GM21515 (cell line): ENCODE data around the gene GFI1B.
"Not testable (repeated sequence)": the region's sequence is repeated elsewhere in the genome, so short reads cannot be mapped to it uniquely, and the experiment has no call there.

ENCODE experiments used
- ATAC-seq: cut with Tn5 transposase; IDR thresholded peaks from one replicate; pipeline ENCODE4 v1.9.1; 2021; ENCODE audit not compliant: unreplicated experiment

The GFI1B gene

DNA sequence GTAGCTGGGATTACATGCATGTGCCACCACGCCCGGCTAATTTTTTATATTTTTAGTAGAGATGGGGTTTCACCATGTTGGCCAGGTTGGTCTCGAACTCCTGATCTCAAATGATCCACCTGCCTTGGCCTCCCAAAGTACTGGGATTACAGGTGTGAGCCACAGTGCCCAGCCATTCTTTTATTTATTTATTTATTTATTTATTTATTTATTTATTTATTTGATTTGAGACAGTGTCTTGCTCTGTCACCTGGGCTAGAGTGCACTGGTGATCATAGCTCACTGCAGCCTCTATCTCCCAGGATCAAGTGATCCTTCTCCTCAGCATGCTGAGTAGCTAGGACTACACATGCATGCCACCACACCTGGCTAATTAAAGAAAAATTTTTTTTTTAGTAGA, 10.6 kb upstream of the GFI1B start:
- not testable (repeated sequence) for ATAC-seq

DNA sequence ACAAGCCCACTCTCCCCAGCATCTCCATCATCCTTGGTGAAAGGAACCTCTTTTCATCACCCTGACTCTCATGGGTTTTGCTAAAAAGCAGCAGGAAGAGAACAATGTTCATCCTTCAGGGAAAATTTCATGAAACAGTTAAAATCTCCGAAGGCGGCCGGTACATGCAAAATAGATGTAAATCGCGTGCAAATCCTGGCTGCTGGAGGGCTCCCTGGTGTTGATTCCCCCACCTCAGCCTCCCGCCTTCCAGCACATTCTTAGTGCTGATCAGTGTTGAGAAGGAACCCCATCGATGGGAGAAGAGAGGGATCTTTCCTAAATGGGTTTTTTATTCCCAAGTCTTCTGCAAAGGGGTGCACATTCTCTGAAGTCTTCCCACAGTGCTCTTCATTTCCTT, 8.7 kb upstream of the GFI1B start:
- no peak for ATAC-seq

DNA sequence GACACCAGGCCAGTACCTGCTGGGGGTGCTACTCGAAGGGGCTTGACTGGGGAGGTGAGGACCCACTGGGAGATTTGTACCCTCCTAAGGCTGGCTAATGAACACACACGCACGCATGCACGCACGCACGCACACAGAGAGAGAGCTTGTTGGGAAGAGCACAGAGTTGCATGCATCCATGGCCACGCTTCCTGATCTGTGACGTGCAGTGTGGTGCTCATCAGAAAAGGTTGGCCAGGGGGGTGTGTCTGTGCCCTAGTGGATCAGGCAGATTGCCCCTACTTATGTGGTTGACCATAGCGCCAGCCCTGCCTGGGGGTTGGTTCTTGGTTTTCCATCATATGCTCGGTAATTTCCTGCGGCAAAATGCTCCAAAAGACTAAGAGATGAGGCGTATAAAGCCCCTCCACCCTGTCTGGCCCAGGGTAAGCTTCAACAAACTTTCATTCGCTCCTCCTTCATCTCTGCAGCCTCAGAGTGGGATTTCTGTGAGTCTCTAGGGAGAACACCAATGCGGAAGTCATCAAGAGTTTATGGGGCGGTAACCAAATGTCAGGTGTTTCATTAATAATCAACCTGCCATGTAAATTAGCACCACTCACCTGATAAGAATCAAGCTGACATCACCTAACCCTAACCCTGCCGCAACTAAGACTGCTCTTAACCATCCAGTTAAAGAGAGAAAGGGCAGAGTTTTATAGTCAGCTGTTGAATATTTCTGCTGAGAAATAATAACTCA, 8.0 kb upstream of the GFI1B start:
- ATAC-seq = no peak

DNA sequence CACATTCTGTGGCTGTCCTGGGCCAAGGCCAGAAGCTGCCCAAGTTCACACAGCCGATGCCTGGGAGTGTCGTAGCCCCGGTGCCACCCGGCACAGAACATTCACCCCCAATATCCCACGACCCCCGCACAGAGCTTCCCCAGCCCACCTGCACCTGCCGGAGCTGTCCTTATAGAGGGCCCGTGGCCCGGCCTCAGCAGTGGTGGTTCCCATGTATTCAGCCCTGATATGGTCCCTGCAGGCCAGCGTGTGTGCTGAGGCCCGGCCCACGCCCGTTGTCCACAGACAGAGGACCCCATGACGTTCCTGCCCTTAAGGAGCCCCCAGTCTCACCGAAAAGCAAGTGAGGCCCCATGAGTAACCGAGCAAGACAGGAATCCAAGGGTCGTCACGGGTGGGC, 5.3 kb upstream of the GFI1B start:
- no peak for ATAC-seq

DNA sequence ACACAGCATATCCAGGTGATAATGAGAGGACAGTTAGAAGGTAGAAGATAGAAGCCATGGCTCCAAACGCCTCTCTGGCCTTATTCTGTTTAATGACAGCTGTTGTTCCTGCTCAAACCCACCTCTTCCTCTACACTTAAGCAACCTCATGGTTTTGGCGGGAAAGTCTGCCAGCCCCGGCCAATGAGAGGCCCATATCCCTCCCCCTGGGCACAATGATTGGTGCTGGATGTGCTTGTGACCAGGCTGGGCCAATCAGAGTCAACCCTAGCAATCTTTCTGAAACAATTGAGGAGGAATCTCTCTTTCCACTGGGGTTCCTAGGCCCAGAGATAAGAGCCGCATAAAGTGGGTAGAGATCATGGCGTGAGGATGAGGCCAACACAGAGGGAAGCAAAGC, 4.8 kb upstream of the GFI1B start:
- ATAC-seq = no peak

DNA sequence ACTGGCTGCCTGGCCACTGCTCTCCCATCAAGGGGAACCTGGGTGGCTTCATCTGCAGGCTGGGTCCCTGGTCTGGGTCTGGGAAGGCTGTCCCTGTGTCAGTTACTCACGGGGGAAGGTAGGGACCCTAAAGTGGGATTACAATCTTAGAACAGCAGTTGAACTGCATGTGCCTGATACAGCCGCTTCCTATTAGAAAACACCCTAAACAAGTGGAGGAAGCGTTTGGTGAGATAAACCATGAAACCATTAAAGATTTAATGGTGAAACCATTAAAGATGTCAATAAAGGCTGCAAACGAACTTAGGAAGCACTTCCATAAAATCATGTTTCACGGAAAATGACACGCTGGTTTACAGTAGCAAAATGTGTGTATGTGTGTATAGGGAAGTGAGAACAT, 2.5 kb upstream of the GFI1B start:
- no peak for ATAC-seq

DNA sequence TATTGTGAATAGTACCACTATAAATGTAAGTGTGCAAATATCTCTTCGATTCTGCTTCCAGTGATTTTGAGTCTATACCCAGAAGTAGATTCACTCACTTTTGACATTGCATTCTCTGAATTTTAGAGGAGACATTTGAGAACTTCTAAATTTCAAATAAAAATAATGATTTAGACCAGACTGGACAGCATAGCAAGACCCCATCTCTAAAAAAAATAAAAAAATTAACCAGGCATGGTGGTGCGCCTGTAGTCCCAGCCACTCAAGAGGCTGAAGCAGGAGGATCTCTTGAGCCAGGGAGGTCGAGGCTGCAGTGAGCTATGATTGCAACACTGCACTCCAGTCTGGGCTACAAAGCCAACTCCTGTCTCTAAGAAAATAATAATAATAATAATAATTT, 1.9 kb upstream of the GFI1B start:
- no peak for ATAC-seq

DNA sequence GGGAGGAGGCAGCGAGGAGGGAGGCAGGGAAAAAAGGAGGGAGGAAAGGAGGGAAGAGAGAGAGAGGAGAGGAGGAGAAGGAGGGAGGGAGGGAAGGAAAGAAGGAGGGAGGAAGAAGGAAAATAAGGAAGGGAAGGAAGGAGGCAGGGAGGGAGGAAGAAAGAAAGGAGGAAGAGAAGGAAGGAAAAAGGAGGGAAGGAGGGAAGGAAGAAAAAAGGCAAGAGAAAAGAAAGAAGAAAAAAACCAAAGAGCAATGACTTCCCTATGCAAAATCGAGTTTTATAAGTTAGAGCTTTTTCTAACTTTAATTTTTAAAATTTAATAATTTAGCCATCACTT, 413 bp upstream of the GFI1B start:
- ATAC-seq = no peak

DNA sequence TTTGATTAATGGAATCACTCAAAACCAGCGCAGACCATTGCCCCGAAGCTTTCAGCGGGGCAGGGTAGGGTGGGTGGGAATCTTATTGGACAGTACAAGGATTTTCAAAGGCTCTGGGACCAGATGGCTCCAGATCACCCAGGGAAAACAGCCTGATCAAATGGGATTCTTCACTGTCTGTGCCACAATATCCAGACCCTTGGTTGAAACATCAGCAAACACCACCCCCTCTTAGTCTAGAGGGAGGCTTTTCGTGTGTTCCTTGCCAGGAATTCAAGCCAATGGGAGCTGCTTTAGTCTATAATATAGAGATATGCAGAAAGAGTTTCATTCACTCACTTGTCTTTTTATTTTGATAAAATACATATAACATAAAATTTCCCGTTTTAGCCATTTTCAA, 1.7 kb downstream of the GFI1B start:
- no peak for ATAC-seq

DNA sequence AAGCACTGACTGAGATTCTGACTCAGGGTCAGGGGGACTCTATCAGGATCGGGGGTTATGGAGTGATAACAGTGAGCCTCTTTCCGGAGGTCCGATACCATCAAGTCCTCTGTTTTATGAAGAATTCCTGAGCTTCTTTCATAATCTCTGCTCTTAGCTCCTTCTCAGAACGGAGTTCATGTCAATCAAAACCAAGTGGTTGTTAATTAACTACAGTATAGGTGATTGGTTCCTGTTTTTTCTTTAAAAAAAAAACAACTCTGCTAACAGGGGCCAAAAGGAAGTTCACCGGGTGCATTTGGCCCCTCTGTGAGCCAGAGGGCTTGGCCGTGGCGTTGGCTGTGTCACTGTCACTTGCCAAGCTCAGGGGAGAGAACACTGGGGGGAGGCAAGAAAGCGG, 4.0 kb downstream of the GFI1B start:
- no peak for ATAC-seq

DNA sequence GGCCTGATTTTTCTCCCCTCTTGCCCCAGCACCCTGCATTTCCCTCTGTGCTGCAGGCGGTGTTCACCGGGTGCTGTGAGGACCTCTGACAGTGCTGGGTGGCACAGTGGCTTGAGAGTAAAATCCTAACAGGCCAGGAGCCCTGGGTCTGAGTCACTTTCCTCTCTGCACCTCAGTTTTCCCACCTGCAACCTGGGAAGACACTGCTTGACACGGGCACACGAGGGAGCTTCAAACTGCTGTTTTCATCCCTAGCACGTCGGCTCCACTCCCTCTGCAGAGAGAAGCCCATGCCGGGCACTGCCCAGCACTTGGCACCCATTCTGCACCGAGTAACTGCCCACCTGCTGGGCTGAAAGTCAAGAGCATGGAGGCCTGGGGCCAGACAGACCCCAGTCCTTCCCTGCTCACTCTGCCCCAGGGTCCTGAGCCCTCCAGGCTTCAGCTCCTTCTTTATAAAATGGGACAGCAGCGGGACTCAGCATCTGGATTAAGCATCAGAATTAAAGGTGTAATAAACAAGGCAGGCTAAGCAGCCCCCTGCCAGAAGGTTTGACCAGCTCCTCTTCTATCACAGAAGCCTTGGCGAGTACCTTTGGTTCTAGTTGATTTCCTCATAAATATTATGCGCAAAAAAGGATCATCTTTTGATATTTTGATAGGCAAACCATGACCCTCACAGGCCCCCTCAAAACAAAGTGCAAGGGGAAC, 5.2 kb downstream of the GFI1B start:
- no peak for ATAC-seq

DNA sequence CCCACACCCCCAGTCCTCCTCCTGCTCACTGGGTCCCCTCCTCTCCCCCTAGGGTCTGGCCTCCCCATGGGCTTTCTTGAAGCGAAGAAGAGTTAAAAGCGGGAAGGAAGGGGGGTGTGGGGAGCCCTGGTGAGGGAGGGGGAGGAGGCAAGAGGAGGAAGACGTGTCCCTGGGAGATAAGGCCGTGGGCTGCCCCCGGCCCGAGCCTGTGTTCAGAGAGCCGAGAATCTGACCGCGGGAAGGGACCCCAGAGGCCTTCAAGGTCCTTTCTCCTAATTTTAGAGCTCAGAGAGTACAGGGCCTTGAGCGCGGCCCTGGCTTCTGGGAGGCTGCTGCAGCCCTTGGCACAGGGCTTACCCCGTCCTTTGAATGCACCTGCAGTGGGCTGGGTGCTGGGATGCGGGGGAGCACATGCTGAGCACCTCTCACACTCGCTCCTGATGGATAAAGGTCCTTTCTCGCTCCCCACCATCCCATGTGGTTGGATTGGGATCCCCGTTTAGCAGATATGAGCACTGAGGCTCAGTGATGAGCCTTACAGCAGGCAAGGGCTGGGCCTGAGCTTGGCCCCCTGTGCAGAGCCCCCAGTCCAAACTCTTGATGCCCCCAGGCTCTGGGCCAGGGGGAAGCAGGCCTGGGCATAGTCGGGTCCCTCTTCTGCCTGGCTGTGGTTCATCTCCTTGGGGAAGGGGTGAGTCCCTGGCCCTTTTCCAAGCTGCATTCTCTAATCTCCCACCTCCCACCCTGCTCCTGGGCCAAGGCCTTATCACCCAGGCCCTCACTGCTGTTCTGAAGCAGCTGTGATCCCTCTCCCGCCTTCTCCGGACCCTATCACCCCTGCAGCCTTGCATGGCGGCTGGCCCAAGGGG, 5.9 kb downstream of the GFI1B start:
- no peak for ATAC-seq

DNA sequence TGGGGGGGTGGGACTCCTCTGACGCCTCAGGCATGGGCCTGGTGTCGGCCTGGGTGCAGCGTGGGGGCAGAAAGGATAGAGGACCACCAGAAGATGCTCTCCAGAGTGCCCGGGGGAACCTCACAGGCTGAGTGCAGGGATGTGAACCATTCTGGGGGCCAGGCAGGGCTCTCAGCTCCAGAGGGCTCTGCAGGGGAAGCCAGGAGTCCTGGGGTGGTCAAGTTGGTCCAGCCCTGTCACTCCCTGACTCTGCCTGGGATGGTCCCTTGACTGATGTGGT, 6.5 kb downstream of the GFI1B start:
- ATAC-seq = no peak

DNA sequence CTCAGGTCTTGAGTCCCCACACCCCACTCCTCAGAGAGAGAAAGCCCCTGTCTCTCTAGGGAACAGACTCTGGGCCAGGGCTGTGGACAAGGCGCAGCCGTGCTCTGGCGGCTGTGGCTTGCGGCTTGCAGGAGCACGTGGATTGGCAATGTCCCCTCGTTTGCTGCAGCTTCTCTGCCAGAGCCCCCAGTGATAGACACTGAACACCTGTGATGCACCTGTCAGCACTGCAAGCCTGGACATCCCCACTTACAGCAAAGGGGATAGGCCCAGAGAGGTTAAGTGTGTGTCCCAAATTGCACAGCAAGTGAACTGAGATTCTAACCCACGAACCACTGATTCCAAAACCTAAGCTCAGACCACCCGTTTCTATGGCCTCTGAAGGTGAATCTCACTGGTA, 7.0 kb downstream of the GFI1B start:
- no peak for ATAC-seq

DNA sequence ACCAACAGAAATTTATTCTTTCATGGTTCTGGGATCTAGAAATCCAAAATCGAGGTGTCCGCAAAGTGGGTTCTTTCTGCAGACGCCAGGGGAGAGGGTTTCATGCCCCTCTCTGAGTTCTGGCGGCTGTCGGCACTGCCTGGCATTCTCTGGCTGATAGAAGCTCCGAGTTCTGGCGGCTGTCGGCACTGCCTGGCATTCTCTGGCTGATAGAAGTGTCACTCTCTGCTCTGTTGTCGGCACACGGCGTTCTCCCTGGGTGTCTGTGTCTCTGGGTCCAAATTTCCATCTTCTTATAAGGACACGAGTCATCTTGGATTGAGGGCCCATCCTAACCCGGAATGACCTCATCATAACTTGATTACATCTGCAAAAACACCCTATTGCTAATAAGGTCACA, 7.6 kb downstream of the GFI1B start:
- ATAC-seq = no peak

DNA sequence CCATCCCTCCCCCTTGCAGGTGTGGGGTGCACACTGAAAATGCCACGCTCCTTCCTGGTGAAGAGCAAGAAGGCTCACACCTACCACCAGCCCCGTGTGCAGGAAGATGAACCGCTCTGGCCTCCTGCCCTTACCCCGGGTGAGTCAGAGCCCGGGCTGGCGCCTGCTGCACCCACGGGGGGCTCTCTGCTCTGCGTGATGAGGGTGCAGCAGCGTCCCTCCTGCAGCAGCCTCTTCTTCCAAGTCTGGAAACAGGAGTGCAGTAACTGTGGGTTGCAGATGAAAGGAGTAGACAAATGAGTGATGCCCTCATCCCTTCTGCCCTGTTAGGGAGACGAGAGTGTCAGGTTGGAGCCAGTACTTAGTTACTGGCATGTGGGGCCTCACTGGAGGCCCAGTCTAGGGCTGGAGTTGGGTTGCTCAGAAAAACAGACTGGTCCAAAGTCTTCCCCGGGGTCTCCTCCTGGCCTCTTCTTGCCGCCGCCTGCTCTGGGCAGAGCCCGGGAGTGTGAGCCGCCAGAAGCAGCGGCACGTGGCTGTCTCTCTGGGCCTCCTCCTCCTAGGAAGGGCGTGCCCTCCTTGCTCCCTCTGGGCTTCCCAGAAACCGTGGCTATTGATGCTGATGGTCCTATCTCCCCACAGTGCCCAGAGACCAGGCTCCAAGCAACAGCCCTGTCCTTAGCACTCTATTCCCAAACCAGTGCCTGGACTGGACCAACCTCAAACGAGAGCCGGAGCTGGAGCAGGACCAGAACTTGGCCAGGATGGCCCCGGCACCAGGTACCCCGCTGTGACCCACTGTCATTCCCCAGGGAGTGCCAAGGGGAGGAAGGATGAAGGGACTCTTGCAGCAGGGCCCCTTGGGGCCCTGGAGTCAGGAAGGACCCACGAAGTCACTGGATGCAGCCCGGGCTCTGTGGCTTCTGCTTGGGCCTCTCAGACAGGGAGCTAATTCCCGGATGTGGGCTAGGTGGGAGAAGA, 8.4 kb downstream of the GFI1B start:
- ATAC-seq = no peak

DNA sequence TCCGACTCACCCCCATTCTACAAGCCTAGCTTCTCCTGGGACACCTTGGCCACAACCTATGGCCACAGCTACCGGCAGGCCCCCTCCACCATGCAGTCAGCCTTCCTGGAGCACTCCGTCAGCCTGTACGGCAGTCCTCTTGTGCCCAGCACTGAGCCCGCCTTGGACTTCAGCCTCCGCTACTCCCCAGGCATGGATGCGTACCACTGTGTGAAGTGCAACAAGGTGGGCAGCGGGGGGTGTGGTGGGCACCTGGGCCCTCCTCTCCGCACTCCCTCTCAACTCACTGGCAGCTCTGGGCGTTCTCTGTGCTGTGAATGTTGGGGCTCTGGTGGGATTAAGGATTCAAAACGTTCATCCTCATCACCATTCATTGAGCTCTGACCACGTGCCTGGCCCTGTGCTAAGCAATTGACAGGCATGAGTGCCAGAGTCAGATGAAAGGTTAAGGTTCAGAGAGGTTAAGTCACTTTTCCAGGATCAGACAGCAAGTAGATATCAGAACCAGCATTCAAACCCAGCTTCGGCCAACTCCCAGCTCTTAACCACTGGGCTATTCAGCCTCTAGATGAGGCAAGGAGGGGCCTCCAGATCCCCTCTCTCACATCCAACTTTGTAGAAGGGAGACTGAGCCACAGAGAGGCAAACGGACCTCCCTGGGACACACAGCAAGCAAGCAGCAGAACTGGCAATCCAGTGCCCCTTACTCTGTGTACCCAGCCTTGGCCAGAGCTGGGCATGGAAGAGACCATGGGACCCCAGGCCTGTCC, 9.9 kb downstream of the GFI1B start:
- no peak for ATAC-seq

DNA sequence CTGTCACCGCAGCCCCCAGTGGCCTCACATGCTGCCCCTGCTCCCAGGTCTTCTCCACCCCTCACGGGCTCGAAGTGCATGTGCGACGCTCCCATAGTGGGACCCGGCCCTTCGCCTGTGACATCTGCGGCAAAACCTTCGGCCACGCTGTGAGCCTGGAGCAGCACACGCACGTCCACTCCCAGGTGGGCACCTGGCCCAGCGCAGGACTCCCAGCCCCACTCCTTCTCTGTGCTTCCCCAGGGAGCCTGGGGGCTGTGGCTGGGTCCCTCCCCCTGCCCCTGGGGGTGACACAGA, 10.5 kb downstream of the GFI1B start:
- no peak for ATAC-seq

DNA sequence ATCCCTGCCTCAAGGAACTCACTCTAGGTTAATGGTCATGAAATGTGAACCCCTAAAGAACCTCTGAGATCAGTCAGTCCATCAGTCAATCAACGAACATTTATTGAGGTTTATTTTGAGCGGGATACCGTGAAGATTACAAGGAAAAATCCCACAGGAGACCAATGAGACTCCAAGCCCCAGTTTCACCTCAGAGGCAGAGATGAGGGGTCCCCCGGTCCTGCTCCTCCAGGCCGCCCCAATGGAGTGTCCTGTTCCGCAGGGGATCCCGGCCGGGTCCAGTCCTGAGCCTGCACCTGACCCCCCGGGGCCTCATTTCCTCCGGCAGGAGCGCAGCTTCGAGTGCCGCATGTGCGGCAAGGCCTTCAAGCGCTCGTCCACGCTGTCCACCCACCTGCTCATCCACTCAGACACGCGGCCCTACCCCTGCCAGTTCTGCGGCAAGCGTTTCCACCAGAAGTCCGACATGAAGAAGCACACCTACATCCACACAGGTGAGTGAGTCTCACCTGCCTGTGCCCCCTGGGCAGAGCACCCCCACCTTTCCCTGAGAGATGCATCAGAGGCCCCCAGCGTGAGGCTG, 11.0 kb downstream of the GFI1B start:
- ATAC-seq = no peak

DNA sequence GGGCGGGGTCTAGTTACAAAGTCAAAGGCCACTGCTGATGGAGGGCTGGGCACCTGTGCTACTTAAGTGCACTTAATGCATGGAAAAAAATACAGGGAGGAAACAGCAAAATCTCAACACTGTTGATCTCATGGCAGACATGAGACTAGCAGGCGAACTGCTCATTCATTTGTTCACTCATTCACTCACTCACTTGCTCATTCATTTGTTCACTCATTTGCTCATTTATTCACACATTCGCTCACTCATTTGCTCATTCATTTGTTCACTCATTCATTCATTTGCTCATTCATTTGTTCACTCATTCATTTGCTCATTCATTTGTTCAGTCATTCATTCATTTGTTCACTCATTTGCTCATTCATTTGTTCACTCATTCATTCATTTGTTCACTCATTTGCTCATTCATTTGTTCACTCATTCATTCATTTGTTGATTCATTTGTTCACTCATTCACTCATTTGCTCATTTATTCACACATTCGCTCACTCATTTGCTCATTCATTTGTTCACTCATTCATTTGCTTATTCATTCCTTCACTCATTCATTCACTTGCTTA, 11.6 kb downstream of the GFI1B start:
- ATAC-seq = not testable (repeated sequence)
